Neural progenitor cell (in vitro differentiated cells): Measurements from ENCODE around the gene PGBD4.

Experiments used
- EZH2 ChIP-seq: fragments of 200-600 bp; sonication (generic); IDR thresholded peaks from 2 replicates; pipeline ENCODE4 v1.6.1; 2017; ENCODE audit warnings: antibody characterized with exemption, mild to moderate bottlenecking, moderate library complexity
- TF ChIP-seq, protein P1 (sequence below): fragments of 200-600 bp; sonication (generic); IDR thresholded peaks from 2 replicates; pipeline ENCODE4 v1.5.1; 2017; ENCODE audit warnings: antibody characterized with exemption, mild to moderate bottlenecking

DNA sequence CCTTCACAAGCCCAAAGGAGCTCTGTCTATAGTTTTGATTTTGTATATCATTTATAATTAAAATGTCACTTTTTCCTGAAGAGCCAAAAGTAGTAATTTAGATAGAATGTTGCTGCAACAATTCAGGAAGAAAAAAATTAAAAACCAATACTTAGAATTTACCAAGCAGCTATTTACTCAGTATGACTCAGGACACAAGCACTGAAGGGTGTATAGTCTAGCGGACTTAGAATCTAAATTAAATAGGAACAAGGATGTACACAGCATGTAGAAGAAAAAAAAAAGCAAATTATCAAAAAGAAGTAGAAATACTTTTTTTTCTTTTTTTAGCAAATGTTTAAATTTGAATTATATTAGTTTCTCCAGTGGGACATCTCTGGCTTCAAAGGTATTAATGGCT lies 31.6 kb downstream of the PGBD4 start:
- TF ChIP-seq, protein P1, sequence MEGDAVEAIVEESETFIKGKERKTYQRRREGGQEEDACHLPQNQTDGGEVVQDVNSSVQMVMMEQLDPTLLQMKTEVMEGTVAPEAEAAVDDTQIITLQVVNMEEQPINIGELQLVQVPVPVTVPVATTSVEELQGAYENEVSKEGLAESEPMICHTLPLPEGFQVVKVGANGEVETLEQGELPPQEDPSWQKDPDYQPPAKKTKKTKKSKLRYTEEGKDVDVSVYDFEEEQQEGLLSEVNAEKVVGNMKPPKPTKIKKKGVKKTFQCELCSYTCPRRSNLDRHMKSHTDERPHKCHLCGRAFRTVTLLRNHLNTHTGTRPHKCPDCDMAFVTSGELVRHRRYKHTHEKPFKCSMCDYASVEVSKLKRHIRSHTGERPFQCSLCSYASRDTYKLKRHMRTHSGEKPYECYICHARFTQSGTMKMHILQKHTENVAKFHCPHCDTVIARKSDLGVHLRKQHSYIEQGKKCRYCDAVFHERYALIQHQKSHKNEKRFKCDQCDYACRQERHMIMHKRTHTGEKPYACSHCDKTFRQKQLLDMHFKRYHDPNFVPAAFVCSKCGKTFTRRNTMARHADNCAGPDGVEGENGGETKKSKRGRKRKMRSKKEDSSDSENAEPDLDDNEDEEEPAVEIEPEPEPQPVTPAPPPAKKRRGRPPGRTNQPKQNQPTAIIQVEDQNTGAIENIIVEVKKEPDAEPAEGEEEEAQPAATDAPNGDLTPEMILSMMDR = no peak
- TF ChIP-seq EZH2 = no peak
